Skeletal muscle satellite cell (primary cell): ENCODE data around the gene REPS1.

Source experiments
- H3K27me3 ChIP-seq: 2 replicates; pipeline ENCODE4 v1.7.0; 2013; ENCODE audit warnings: low read length; ENCODE audit not compliant: control insufficient read depth, insufficient read depth
- H3K36me3 ChIP-seq: 2 replicates; pipeline ENCODE4 v1.7.0; 2013; ENCODE audit warnings: mild to moderate bottlenecking, control low read depth, low read length; ENCODE audit not compliant: insufficient read depth
- H3K4me1 ChIP-seq: 2 replicates; pipeline ENCODE4 v1.7.0; 2013; ENCODE audit warnings: low read length; ENCODE audit not compliant: control insufficient read depth, insufficient read depth
- H3K4me2 ChIP-seq: 2 replicates; pipeline ENCODE4 v1.7.0; 2013; ENCODE audit warnings: mild to moderate bottlenecking, low read length
- H3K4me3 ChIP-seq: 2 replicates; pipeline ENCODE4 v1.7.0; 2013; ENCODE audit warnings: low read length
- H3K9ac ChIP-seq: 2 replicates; pipeline ENCODE4 v1.7.0; 2013; ENCODE audit warnings: mild to moderate bottlenecking, low read depth, low read length, moderate library complexity
- H3K9me3 ChIP-seq: replicated peaks from 2 replicates; pipeline ENCODE4 v1.7.0; 2013; ENCODE audit warnings: mild to moderate bottlenecking, control low read depth, low read length

REPS1 gene

GRCh38 chr6:138912308-138912707, 75.7 kb downstream of the REPS1 start:
- no peaks in the 10 kb centered on the region for H3K4me1 ChIP-seq
- H3K36me3 ChIP-seq = peaks cover 47% of the 10 kb centered on the region
- H3K4me3 ChIP-seq = no peak overlapping the region
- H3K4me2 ChIP-seq = no peak overlapping the region
- H3K9ac ChIP-seq = no peak overlapping the region
- no peaks in the 10 kb centered on the region for H3K27me3 ChIP-seq
- no peaks in the 10 kb centered on the region for H3K9me3 ChIP-seq

- Histone ChIP-seq H3K4me3 (no peak overlapping the region), H3K9ac (no peak overlapping the region), H3K4me1 (no peaks in the 10 kb centered on the region), H3K36me3 (peaks cover 52% of the 10 kb centered on the region), H3K9me3 (no peaks in the 10 kb centered on the region), H3K4me2 (no peak overlapping the region), H3K27me3 (no peaks in the 10 kb centered on the region)
Measured at GRCh38 chr6:138909975-138910374, 78.1 kb downstream of the REPS1 start.

- Histone ChIP-seq H3K9ac (no peak overlapping the region), H3K9me3 (no peaks in the 10 kb centered on the region), H3K27me3 (no peaks in the 10 kb centered on the region), H3K36me3 (peaks cover 51% of the 10 kb centered on the region), H3K4me2 (no peak overlapping the region), H3K4me1 (no peaks in the 10 kb centered on the region), H3K4me3 (no peak overlapping the region)
Measured at GRCh38 chr6:138909511-138909910, 78.5 kb downstream of the REPS1 start.

GRCh38 chr6:138907167-138907566, 80.9 kb downstream of the REPS1 start:
- H3K36me3 ChIP-seq = peaks cover 48% of the 10 kb centered on the region

DNA sequence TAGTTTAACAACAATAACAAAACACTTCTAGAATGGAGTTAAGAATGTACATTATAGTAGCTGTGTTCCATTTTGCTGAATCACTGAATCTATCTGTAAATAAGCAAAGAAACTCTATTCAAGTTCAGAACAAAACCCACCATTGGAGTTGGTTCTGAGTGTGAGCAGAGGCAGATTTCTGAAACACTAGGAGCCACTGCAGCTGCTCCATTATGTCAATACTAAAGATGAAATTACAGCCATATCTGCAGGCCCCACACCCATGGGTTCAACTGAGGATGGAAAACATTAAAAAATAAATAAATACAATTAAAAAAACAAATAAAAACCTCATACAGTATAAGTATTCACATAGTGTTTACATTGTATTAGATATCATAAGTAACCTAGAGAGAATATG, 91.0 kb downstream of the REPS1 start:
- H3K9ac ChIP-seq = no peak overlapping the region
- H3K4me1 ChIP-seq = peaks cover under 1% of the 10 kb centered on the region
- no peaks in the 10 kb centered on the region for H3K9me3 ChIP-seq
- H3K36me3 ChIP-seq = peaks cover 11% of the 10 kb centered on the region
- no peak overlapping the region for H3K4me2 ChIP-seq
- no peaks in the 10 kb centered on the region for H3K27me3 ChIP-seq
- H3K4me3 ChIP-seq = no peak overlapping the region

More at GRCh38 chr6:138907167-138907566, 80.9 kb downstream of the REPS1 start:
- Histone ChIP-seq H3K9me3 (no peaks in the 10 kb centered on the region), H3K4me2 (no peak overlapping the region), H3K4me1 (no peaks in the 10 kb centered on the region), H3K27me3 (no peaks in the 10 kb centered on the region), H3K9ac (no peak overlapping the region), H3K4me3 (no peak overlapping the region)

- H3K4me1 ChIP-seq = peaks cover 7% of the 10 kb centered on the region
- H3K4me2 ChIP-seq = no peak overlapping the region
- H3K9ac ChIP-seq = no peak overlapping the region
- H3K4me3 ChIP-seq = no peak overlapping the region
- no peaks in the 10 kb centered on the region for H3K27me3 ChIP-seq
- peaks cover 7% of the 10 kb centered on the region for H3K36me3 ChIP-seq
- H3K9me3 ChIP-seq = no peaks in the 10 kb centered on the region
Measured at GRCh38 chr6:138896104-138896756, 91.8 kb downstream of the REPS1 start.

GRCh38 chr6:138891255-138891986, 96.6 kb downstream of the REPS1 start:
- no peak overlapping the region for H3K4me2 ChIP-seq
- no peaks in the 10 kb centered on the region for H3K27me3 ChIP-seq
- H3K4me1 ChIP-seq = peaks cover 7% of the 10 kb centered on the region
- H3K9me3 ChIP-seq = no peaks in the 10 kb centered on the region
- no peak overlapping the region for H3K4me3 ChIP-seq
- no peak overlapping the region for H3K9ac ChIP-seq
- H3K36me3 ChIP-seq = no peaks in the 10 kb centered on the region

DNA sequence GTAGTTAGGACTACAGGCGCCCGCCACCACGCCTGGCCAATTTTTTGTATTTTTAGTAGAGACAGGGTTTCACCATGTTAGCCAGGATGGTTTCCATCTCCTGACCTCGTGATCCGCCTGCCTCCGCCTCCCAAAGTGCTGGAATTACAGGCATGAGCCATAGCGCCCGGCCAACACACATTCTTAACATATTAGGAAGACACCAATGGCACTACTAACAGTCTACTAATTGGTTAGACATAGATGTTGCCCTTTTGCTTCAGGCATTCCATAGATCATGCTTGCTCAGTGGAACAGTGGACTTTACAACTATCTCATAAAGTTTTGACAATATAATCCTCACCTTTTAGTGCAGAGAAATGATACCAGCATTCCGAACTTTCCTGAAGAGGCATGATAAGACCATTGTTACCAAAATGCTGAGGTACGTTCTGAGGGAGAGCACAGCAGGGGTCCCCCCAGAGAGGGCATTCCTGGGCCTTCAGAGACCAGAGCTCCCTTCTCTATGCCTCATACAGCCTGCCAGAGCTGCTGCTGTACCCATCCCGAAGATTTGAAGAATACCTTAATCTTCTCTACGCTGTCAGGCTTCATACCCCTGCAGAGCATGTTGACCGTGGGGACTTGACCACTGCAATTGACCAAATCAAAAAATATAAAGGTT, 102.8 kb downstream of the REPS1 start:
- Histone ChIP-seq H3K9me3 (no peaks in the 10 kb centered on the region), H3K9ac (no peak overlapping the region), H3K27me3 (no peaks in the 10 kb centered on the region), H3K4me2 (no peak overlapping the region), H3K36me3 (no peaks in the 10 kb centered on the region), H3K4me3 (no peak overlapping the region), H3K4me1 (no peaks in the 10 kb centered on the region)

GRCh38 chr6:138882369-138883017, 105.6 kb downstream of the REPS1 start:
- no peaks in the 10 kb centered on the region for H3K4me1 ChIP-seq
- H3K4me2 ChIP-seq = no peak overlapping the region
- H3K9me3 ChIP-seq = no peaks in the 10 kb centered on the region
- no peaks in the 10 kb centered on the region for H3K36me3 ChIP-seq
- no peak overlapping the region for H3K9ac ChIP-seq
- H3K27me3 ChIP-seq = no peaks in the 10 kb centered on the region
- no peak overlapping the region for H3K4me3 ChIP-seq

DNA sequence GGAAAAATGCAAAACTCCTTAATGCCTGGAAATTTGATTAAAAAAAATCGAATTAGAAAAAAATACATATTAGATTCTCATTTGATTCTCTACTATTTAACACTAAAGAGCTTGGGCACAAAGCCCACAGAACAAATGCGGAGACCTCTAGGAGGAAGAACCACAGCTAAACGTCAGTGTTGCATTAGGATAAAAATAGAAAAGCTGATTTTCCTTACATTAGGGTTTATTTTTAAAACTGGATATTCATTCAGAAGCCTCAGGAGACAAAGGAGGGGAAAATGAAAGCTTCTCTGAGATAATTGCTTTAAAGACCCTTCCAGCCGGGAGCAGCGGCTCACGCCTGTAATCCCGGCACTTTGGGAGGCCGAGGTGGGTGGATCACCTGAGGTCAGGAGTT, 114.9 kb downstream of the REPS1 start:
- H3K27me3 ChIP-seq = no peaks in the 10 kb centered on the region
- peaks cover 3% of the 10 kb centered on the region for H3K4me1 ChIP-seq
- H3K4me2 ChIP-seq = no peak overlapping the region
- no peak overlapping the region for H3K9ac ChIP-seq
- no peak overlapping the region for H3K4me3 ChIP-seq
- no peaks in the 10 kb centered on the region for H3K9me3 ChIP-seq
- H3K36me3 ChIP-seq = no peaks in the 10 kb centered on the region

- Histone ChIP-seq H3K27me3 (no peaks in the 10 kb centered on the region), H3K9ac (no peak overlapping the region), H3K4me2 (no peak overlapping the region), H3K4me1 (peaks cover 3% of the 10 kb centered on the region), H3K9me3 (no peaks in the 10 kb centered on the region), H3K36me3 (no peaks in the 10 kb centered on the region), H3K4me3 (no peak overlapping the region)
Measured at GRCh38 chr6:138869398-138869797, 118.7 kb downstream of the REPS1 start.
